Choroid plexus epithelial cell (primary cell): Measurements from ENCODE around the gene KATNAL2.
"Not testable (repeated sequence)": the region's sequence is repeated elsewhere in the genome, so short reads cannot be mapped to it uniquely, and the experiment has no call there.

Experiments
- DNase-seq: peaks from one replicate; pipeline ENCODE4 v3.0.0-alpha.2; 2010; ENCODE audit warnings: low read depth
- H3K4me3 ChIP-seq: 2 replicates; pipeline ENCODE4 v1.5.1; 2011; ENCODE audit warnings: low read depth, mild to moderate bottlenecking, control low read depth, low read length, moderate library complexity
- CTCF ChIP-seq: conservative IDR thresholded peaks from 2 replicates; pipeline ENCODE4 v1.5.1; 2011; ENCODE audit warnings: low read depth, mild to moderate bottlenecking, control low read depth, inconsistent platforms, low read length, moderate library complexity

KATNAL2 gene

DNA sequence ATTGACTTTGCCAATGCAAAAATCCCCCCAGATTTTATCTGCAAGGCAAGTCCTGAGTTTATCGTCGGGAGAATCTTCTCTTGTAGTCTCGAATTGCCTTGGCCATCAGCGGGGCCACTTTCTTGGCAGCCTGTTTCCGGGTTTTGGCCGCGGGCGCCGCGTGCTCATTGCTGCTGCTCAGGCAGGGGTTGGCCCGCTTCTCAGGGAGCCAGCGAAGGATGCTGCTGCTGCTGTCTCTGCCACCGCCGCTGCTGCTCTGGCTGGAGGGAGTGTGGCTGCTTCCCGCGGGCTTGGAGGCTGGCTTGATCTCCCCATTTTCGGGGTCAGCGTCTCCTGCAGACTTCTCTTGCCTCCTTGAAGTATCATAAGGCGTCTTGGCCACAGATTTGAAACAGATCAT is 115.5 kb downstream of the KATNAL2 start:
- DNase-seq, result no peak
- TF ChIP-seq CTCF, result no peak

DNA sequence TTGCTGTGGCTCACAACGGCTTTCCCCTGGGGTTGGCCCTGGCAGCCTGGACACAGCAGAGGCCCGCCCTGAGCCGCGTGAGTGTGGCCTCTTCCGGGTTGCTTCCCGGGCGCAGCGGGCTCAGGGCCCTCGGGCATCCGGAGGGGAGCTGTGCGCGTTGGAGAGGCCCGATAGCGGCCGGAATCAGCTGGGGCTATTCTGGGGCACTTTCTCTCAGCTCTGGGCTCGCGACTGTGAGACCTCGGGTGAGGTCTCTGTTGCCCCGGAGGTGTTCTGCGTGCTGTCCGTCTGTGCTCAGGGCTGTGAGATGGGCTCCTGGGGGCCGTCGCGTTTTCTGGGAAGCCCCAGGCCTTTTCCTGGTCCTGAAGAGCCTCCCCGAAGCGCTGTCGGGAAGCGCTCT is 117.2 kb downstream of the KATNAL2 start:
- H3K4me3 ChIP-seq, result not testable (repeated sequence)

More for the DNA sequence above, 115.5 kb downstream of the KATNAL2 start:
- no peak overlapping the region for H3K4me3 ChIP-seq

DNA sequence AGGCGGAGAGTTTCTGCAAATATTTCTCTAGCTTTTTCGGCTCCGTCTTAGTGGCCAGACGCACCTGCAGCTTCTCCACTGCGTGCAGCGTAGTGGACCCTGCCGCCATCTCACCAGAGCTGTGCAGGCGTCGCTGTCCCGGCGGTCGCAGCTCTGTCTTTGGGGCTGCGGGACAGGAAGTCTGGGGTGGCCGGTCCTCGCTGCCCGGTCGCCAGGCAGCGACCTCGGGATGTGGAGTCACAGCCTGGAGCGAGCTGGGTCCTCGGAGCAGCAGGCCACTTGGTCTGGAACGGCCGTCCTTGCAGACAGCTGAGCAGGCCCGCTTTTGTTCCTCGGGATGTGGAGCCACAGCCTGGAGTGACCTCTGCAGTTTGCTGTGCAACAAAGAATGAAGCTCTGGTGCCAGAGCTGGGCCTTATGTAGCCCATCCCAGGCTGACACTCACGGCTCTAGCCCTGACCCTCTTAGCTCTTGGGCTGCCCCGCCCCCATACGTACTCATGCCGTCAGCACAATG is 117.8 kb downstream of the KATNAL2 start, which contains the start of gene ELOA2:
TSS of gene ELOA2 (minus strand) at position 466 of the 516 bp plus-strand sequence. CDS start at position 109, 357 bp downstream.
- TF ChIP-seq CTCF, result no peak
- DNase-seq, result no peak
- no peak within 1 kb of the TSS for H3K4me3 ChIP-seq

More for the DNA sequence above, 117.2 kb downstream of the KATNAL2 start:
- not testable (repeated sequence) for DNase-seq

DNA sequence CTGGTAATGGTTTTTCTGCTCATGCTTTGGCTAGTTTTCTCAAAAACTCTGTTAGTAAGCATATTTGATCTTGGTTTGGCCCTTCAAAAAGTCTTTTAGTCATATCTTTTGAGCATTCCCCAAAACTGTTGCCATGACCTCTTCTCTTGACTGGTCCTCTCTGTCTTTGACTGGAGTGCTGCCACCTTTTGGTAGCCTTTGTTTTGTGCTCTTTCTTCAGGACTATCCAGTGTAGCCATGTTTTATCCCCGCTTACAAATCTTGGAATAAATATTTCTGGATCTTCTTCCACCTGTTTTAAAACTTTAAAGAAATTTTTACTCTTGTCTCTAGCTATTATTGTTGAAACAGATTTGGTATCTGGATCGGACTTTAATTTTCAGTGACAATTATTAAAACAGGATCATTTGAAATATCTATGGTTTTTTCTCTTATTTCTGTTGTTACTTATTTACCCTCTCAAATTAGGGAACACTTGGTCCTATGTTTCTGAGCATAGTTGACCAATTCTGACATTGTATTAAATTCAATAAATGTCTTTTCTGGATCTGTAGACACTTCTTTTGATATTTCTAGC is 119.0 kb downstream of the KATNAL2 start:
- peak; percentile 59 for DNase-seq

DNA sequence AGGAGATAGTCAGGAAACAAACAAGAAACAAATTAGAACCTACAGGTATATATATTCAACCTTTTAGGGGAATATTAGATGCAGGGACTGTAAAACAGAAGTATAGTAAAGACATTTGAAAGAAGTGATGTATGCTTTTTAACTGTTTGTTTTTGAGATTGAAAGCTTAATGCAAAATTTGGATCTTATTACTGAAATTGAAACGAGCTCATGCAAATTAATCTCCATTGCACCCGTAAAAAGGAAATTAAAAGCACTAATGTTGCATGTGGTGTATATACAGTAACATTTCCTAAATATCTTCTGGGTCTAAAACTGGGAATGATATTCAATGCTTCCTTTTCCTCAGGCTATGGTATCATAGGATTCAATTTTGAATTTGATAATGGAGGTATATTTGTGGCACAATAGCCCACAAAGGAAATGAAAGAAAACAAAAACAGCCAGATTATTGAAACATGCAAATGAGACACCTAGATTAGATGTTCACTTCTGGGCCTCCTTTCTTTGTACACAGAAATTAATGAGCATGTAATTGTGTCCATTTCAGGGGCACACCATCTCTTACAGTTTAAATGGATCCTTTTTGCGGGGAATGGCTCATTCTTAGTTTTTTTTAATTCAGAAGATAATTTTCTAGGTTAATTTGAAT is 119.7 kb downstream of the KATNAL2 start:
- no peak for DNase-seq
- no peak overlapping the region for H3K4me3 ChIP-seq
- no peak for TF ChIP-seq CTCF

More for the DNA sequence above, 119.0 kb downstream of the KATNAL2 start:
- H3K4me3 ChIP-seq, result no peak overlapping the region
- TF ChIP-seq CTCF, result peak; percentile 71

DNA sequence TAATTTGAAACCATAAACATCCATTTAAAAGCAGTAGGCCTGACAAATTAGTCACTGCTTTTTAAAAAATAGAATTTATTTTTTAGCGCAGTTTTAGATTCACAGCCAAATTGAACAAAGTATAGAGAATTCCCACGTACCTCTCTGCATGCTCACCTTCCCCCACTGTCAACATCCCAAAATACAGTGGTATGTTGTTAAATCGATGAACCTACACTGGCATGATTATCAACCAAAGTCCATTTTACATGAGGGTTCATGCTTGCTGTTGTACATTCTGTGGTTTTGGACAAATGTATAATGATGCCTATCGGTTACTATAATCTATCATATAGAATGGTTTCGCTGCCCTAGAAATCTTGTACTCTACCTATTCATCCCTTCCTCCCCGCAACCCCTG is 123.6 kb downstream of the KATNAL2 start:
- TF ChIP-seq CTCF, result no peak
- no peak for DNase-seq
- no peak overlapping the region for H3K4me3 ChIP-seq

GRCh38 chr18:47050468-47050867 is 133.1 kb downstream of the KATNAL2 start:
- DNase-seq, result peak; percentile 80
- TF ChIP-seq CTCF, result peak; percentile 79
- no peak overlapping the region for H3K4me3 ChIP-seq
